ENCODE data around the gene SRI. TPM values are rescaled to one million over a fixed set of nuclear protein-coding genes. Genes with fewer than 3 reads are reported as not detected.
"Not testable (repeated sequence)": the region's sequence is repeated elsewhere in the genome, so short reads cannot be mapped to it uniquely, and the experiment has no call there.

SRI gene
- total RNA-seq, 4 donors from 2014 or later, result 44.5 to 76.6 (median 62.6) TPM

GRCh38 chr7:88172842-88173241, 47.0 kb downstream of the SRI start:
- Histone ChIP-seq H3K4me3 (no peak overlapping the region), H3K4me1 (no peaks in the 10 kb centered on the region), H3K27ac (no peak overlapping the region), H3K36me3 (no peaks in the 10 kb centered on the region), H3K27me3 (no peaks in the 10 kb centered on the region), H3K9me3 (no peaks in the 10 kb centered on the region)
- TF ChIP-seq POLR2A (IDR thresholded peaks at IDR 0.05) (no peak), CTCF (IDR thresholded peaks at IDR 0.05) (no peak)
- 91 to 92% methylated on average over 4 of the region's 4 CpGs for WGBS, 2 donors
- no peak for DNase-seq
- intact Hi-C loops (cut with DNase I), result no loop called here

- TF ChIP-seq POLR2A (IDR thresholded peaks at IDR 0.05) (no peak), CTCF (IDR thresholded peaks at IDR 0.05) (peak; percentile 17 to 45 (median 36))
- no peak for DNase-seq
- Histone ChIP-seq H3K4me3 (no peak overlapping the region), H3K9me3 (no peaks in the 10 kb centered on the region), H3K27ac (no peak overlapping the region), H3K27me3 (no peaks in the 10 kb centered on the region), H3K4me1 (no peaks in the 10 kb centered on the region), H3K36me3 (no peaks in the 10 kb centered on the region)
- WGBS, 2 donors, result 4 to 14% methylated on average over 1 of the region's 1 CpG
- intact Hi-C loops (cut with DNase I), result no loop called here
These were observed 50.0 kb downstream of the SRI start for GRCh38 chr7:88169717-88170320.

- H3K36me3 ChIP-seq, result no peaks in the 10 kb centered on the region
- intact Hi-C loops (cut with DNase I), result no loop called here
- WGBS, 2 donors, result 69 to 74% methylated on average over 2 of the region's 2 CpGs
- H3K4me3 ChIP-seq, result no peak overlapping the region
- H3K27me3 ChIP-seq, result no peaks in the 10 kb centered on the region
- H3K9me3 ChIP-seq, result no peaks in the 10 kb centered on the region
- no peak for DNase-seq
- TF ChIP-seq CTCF (IDR thresholded peaks at IDR 0.05), result no peak
- TF ChIP-seq POLR2A (IDR thresholded peaks at IDR 0.05), result no peak
- H3K27ac ChIP-seq, result no peak overlapping the region
- no peaks in the 10 kb centered on the region for H3K4me1 ChIP-seq
These were observed 52.1 kb downstream of the SRI start for GRCh38 chr7:88167721-88168120.

- DNase-seq, result no peak
- intact Hi-C loops (cut with DNase I), result no loop called here
- TF ChIP-seq POLR2A (IDR thresholded peaks at IDR 0.05) (no peak), CTCF (IDR thresholded peaks at IDR 0.05) (no peak)
- no peak overlapping the region for H3K4me3 ChIP-seq
- no peaks in the 10 kb centered on the region for H3K4me1 ChIP-seq
- WGBS, 2 donors, result 75 to 91% methylated on average over 2 of the region's 2 CpGs
- H3K36me3 ChIP-seq, result no peaks in the 10 kb centered on the region
- H3K27ac ChIP-seq, result no peak overlapping the region
- H3K9me3 ChIP-seq, result no peaks in the 10 kb centered on the region
- no peaks in the 10 kb centered on the region for H3K27me3 ChIP-seq
These were observed 52.6 kb downstream of the SRI start for GRCh38 chr7:88167223-88167622.

GRCh38 chr7:88165697-88166096, 54.1 kb downstream of the SRI start:
- H3K4me1 ChIP-seq, result no peaks in the 10 kb centered on the region
- H3K9me3 ChIP-seq, result no peaks in the 10 kb centered on the region
- TF ChIP-seq CTCF (IDR thresholded peaks at IDR 0.05), result no peak
- no peak for TF ChIP-seq POLR2A (IDR thresholded peaks at IDR 0.05)
- DNase-seq, result no peak
- no peak overlapping the region for H3K27ac ChIP-seq
- H3K27me3 ChIP-seq, result no peaks in the 10 kb centered on the region
- intact Hi-C loops (cut with DNase I), result no loop called here
- no peak overlapping the region for H3K4me3 ChIP-seq
- H3K36me3 ChIP-seq, result no peaks in the 10 kb centered on the region

- H3K4me3 ChIP-seq; intact Hi-C loops (cut with DNase I); H3K4me1 ChIP-seq; DNase-seq; H3K27ac ChIP-seq; H3K9me3 ChIP-seq; H3K27me3 ChIP-seq; H3K36me3 ChIP-seq: not testable (repeated sequence)
- 69 to 83% methylated on average over 2 of the region's 2 CpGs for WGBS, 2 donors
These were observed 60.1 kb downstream of the SRI start for GRCh38 chr7:88159741-88160140.

Data from esophagus squamous epithelium (tissue), 5 donors.